Esophagus squamous epithelium (tissue), 5 donors: ENCODE measurements around the gene HHIP. TPM values are rescaled to one million over a fixed set of nuclear protein-coding genes. Genes with fewer than 3 reads are reported as not detected.

Experiments used
- DNase-seq: peaks from one replicate; lab custom pipeline; 2025; lab: John Stamatoyannopoulos, UW
- H3K27ac ChIP-seq, 4 donors: fragments of 200-600 bp; sonication (generic); one replicate each; pipeline ENCODE4 v1.5.1; 2016 to 2019; ENCODE audit warnings: mild to moderate bottlenecking in 1 of 4
- H3K27me3 ChIP-seq, 4 donors: fragments of 200-600 bp; sonication (generic); 1 replicate in 3 of 4; 2 replicates in 1 of 4; pipeline versions ENCODE4 v1.5.1 to v1.6.0; 2017 to 2021; ENCODE audit warnings: antibody characterized with exemption in 1 of 4
- H3K36me3 ChIP-seq, 3 donors: fragments of 200-600 bp; sonication (generic); one replicate each; pipeline ENCODE4 v1.5.1; 2016 to 2019
- H3K4me1 ChIP-seq, 3 donors: fragments of 200-600 bp; sonication (generic); one replicate each; pipeline ENCODE4 v1.5.1; 2017 to 2019
- H3K4me3 ChIP-seq, 4 donors: fragments of 200-600 bp; sonication (generic); 1 replicate in 3 of 4; 2 replicates in 1 of 4; pipeline ENCODE4 v1.5.1; 2016 to 2019; ENCODE audit warnings: mild to moderate bottlenecking in 2 of 4, moderate library complexity in 1 of 4
- H3K9me3 ChIP-seq, 3 donors: fragments of 200-600 bp; sonication (generic); one replicate each; pipeline ENCODE4 v1.5.1; 2016 to 2019
- CTCF ChIP-seq, 6 experiments: fragments of 450-650 bp in 4 of 6; fragments of 200-600 bp in 2 of 6; sonication (generic) in 2 of 6; IDR thresholded peaks; one replicate each; pipeline ENCODE4 v1.5.1; 2016 to 2019; ENCODE audit warnings: antibody characterized with exemption in 6 of 6, mild to moderate bottlenecking in 4 of 6, moderate library complexity in 4 of 6
- POLR2A ChIP-seq, 4 donors: fragments of 450-650 bp; IDR thresholded peaks; one replicate each; pipeline ENCODE4 v1.6.1; 2017; ENCODE audit warnings: antibody characterized with exemption in 4 of 4, mild to moderate bottlenecking in 4 of 4, moderate library complexity in 3 of 4
- WGBS, 2 donors: methylation state at CpG; one replicate each; pipeline ENCODE4 v1.1.5; 2018; 5-methylcytosine and 5-hydroxymethylcytosine counted together
- intact Hi-C: fragments of 100-400 bp; cut with DNase I; formaldehyde crosslinking; loops from one replicate; pipeline ENCODE4 v1.15.0; 2022
- total RNA-seq, 4 donors: library from RNA; depleted of rRNA; stranded (reverse); fragments of >200 nt; gene quantifications; one replicate each; pipeline ENCODE4 v1.1.0, GENCODE V29; 2016
- donor health status: DM: yes; HTN: yes; CAD: no.

The HHIP gene
- total RNA-seq, 4 donors from 2014 or later = not detected

GRCh38 chr4:144695721-144696120, 49.8 kb downstream of the HHIP start:
- H3K27ac ChIP-seq = no peak overlapping the region
- no peak for DNase-seq
- H3K9me3 ChIP-seq = no peaks in the 10 kb centered on the region
- no peaks in the 10 kb centered on the region for H3K4me1 ChIP-seq
- H3K36me3 ChIP-seq = no peaks in the 10 kb centered on the region
- WGBS, 2 donors = 67 to 74% methylated on average over 3 of the region's 3 CpGs
- TF ChIP-seq CTCF (IDR thresholded peaks at IDR 0.05) (no peak), POLR2A (IDR thresholded peaks at IDR 0.05) (no peak)
- H3K27me3 ChIP-seq = no peaks in the 10 kb centered on the region
- intact Hi-C loops = no loop called here
- H3K4me3 ChIP-seq = no peak overlapping the region

- intact Hi-C loops = no loop called here
- TF ChIP-seq CTCF (IDR thresholded peaks at IDR 0.05) = no peak
- TF ChIP-seq POLR2A (IDR thresholded peaks at IDR 0.05) = no peak
- Histone ChIP-seq H3K4me1 (no peaks in the 10 kb centered on the region), H3K4me3 (no peak overlapping the region), H3K27me3 (no peaks in the 10 kb centered on the region), H3K27ac (no peak overlapping the region), H3K9me3 (no peaks in the 10 kb centered on the region), H3K36me3 (no peaks in the 10 kb centered on the region)
- DNase-seq = no peak
These were observed 50.4 kb downstream of the HHIP start for GRCh38 chr4:144696376-144696775.

GRCh38 chr4:144699565-144699964, 53.6 kb downstream of the HHIP start:
- H3K4me3 ChIP-seq = no peak overlapping the region
- H3K9me3 ChIP-seq = no peaks in the 10 kb centered on the region
- no peaks in the 10 kb centered on the region for H3K36me3 ChIP-seq
- no peak overlapping the region for H3K27ac ChIP-seq
- no peaks in the 10 kb centered on the region for H3K27me3 ChIP-seq
- TF ChIP-seq POLR2A (IDR thresholded peaks at IDR 0.05) (no peak), CTCF (IDR thresholded peaks at IDR 0.05) (no peak)
- H3K4me1 ChIP-seq = no peaks in the 10 kb centered on the region
- WGBS, 2 donors = 46 to 64% methylated on average over 2 of the region's 2 CpGs
- no peak for DNase-seq
- intact Hi-C loops = no loop called here

- TF ChIP-seq POLR2A (IDR thresholded peaks at IDR 0.05) = no peak
- no peak for TF ChIP-seq CTCF (IDR thresholded peaks at IDR 0.05)
- H3K27me3 ChIP-seq = no peaks in the 10 kb centered on the region
- H3K36me3 ChIP-seq = no peaks in the 10 kb centered on the region
- DNase-seq = no peak
- H3K4me1 ChIP-seq = no peaks in the 10 kb centered on the region
- no peak overlapping the region for H3K27ac ChIP-seq
- H3K9me3 ChIP-seq = no peaks in the 10 kb centered on the region
- intact Hi-C loops = no loop called here
- H3K4me3 ChIP-seq = no peak overlapping the region
These were observed 55.8 kb downstream of the HHIP start for GRCh38 chr4:144701683-144702233.

- intact Hi-C loops = no loop called here
- no peaks in the 10 kb centered on the region for H3K4me1 ChIP-seq
- no peaks in the 10 kb centered on the region for H3K36me3 ChIP-seq
- H3K27me3 ChIP-seq = no peaks in the 10 kb centered on the region
- H3K9me3 ChIP-seq = no peaks in the 10 kb centered on the region
- H3K4me3 ChIP-seq = no peak overlapping the region
- H3K27ac ChIP-seq = no peak overlapping the region
- no peak for DNase-seq
- TF ChIP-seq POLR2A (IDR thresholded peaks at IDR 0.05) = no peak
- no peak for TF ChIP-seq CTCF (IDR thresholded peaks at IDR 0.05)
- 62 to 88% methylated on average over 5 of the region's 5 CpGs for WGBS, 2 donors
These were observed 57.5 kb downstream of the HHIP start for GRCh38 chr4:144703494-144703893.
